Measurements from ENCODE around the gene CTAGE8.
"Not testable (repeated sequence)": the region's sequence is repeated elsewhere in the genome, so short reads cannot be mapped to it uniquely, and the experiment has no call there.

The CTAGE8 gene

GRCh38 chr7:144269188-144269587 lies at the start of gene CTAGE8:
CTAGE8 (minus strand) TSS chr7:144269288; CDS start chr7:144269250, 38 bp downstream.
- FAIRE-seq = not testable (repeated sequence)

GRCh38 chr7:144317537-144317936 lies 48.4 kb upstream of the CTAGE8 start:
- FAIRE-seq = not testable (repeated sequence)

GRCh38 chr7:144311872-144312469 lies 42.9 kb upstream of the CTAGE8 start, which contains the start of gene OR2A1:
OR2A1 (plus strand) TSS chr7:144312419; CDS start chr7:144318125, 5,706 bp downstream.
- not testable (repeated sequence) for FAIRE-seq

GRCh38 chr7:144311218-144311617 lies 42.1 kb upstream of the CTAGE8 start:
- not testable (repeated sequence) for FAIRE-seq

- not testable (repeated sequence) for FAIRE-seq
Observed at GRCh38 chr7:144309702-144310101, 40.6 kb upstream of the CTAGE8 start.

- not testable (repeated sequence) for FAIRE-seq
Observed at GRCh38 chr7:144305156-144305555, 36.1 kb upstream of the CTAGE8 start.

GRCh38 chr7:144303607-144304006 lies 34.5 kb upstream of the CTAGE8 start:
- not testable (repeated sequence) for FAIRE-seq

GRCh38 chr7:144302578-144303303 lies 33.7 kb upstream of the CTAGE8 start:
- FAIRE-seq = not testable (repeated sequence)

- not testable (repeated sequence) for FAIRE-seq
Observed at GRCh38 chr7:144293794-144294499, 24.9 kb upstream of the CTAGE8 start.

GRCh38 chr7:144292384-144293161 lies 23.5 kb upstream of the CTAGE8 start:
- not testable (repeated sequence) for FAIRE-seq

- FAIRE-seq = not testable (repeated sequence)
Observed at GRCh38 chr7:144291607-144292006, 22.5 kb upstream of the CTAGE8 start.

GRCh38 chr7:144287171-144287784 lies 18.2 kb upstream of the CTAGE8 start:
- FAIRE-seq = not testable (repeated sequence)

- FAIRE-seq = not testable (repeated sequence)
Observed at GRCh38 chr7:144283716-144284115, 14.6 kb upstream of the CTAGE8 start.

GRCh38 chr7:144282490-144282889 lies 13.4 kb upstream of the CTAGE8 start:
- not testable (repeated sequence) for FAIRE-seq

- FAIRE-seq = not testable (repeated sequence)
Observed at GRCh38 chr7:144281981-144282380, 12.9 kb upstream of the CTAGE8 start.

- not testable (repeated sequence) for FAIRE-seq
Observed at GRCh38 chr7:144280010-144280409, 10.9 kb upstream of the CTAGE8 start.

- FAIRE-seq = not testable (repeated sequence)
Observed at GRCh38 chr7:144275281-144275680, 6.2 kb upstream of the CTAGE8 start.

GRCh38 chr7:144264692-144265091 lies 4.4 kb downstream of the CTAGE8 start, which contains the start of gene OR2A7:
OR2A7 (minus strand) TSS chr7:144264792; CDS start chr7:144259628, 5,164 bp downstream.
- not testable (repeated sequence) for FAIRE-seq

- FAIRE-seq = not testable (repeated sequence)
Observed at GRCh38 chr7:144262128-144262527, 7.0 kb downstream of the CTAGE8 start.

GRCh38 chr7:144259067-144259466 lies 10.0 kb downstream of the CTAGE8 start:
- not testable (repeated sequence) for FAIRE-seq

GRCh38 chr7:144256112-144256511 lies 13.0 kb downstream of the CTAGE8 start:
- FAIRE-seq = no peak

- FAIRE-seq = no peak
Observed at GRCh38 chr7:144255471-144255897, 13.6 kb downstream of the CTAGE8 start.

Measured in G401.6 (cell line).